ENCODE measurements around the gene POLR2C. TPM values are rescaled to one million over a fixed set of nuclear protein-coding genes. Genes with fewer than 3 reads are reported as not detected.
"Not testable (repeated sequence)": the region's sequence is repeated elsewhere in the genome, so short reads cannot be mapped to it uniquely, and the experiment has no call there.

The POLR2C gene
- total RNA-seq, 1 donor from 2014 or later, result 58.2 TPM

- no peak for DNase-seq
Observed at GRCh38 chr16:57479976-57480753, 17.7 kb downstream of the POLR2C start.

GRCh38 chr16:57480754-57481230 lies 18.3 kb downstream of the POLR2C start:
- DNase-seq, result no peak

GRCh38 chr16:57481421-57481820 lies 18.9 kb downstream of the POLR2C start:
- DNase-seq, result no peak

GRCh38 chr16:57482845-57483545 lies 20.5 kb downstream of the POLR2C start:
- DNase-seq, result no peak

- no peak for DNase-seq
Observed at GRCh38 chr16:57483725-57484514, 21.4 kb downstream of the POLR2C start.

- no peak for DNase-seq
Observed at GRCh38 chr16:57484515-57485005, 22.1 kb downstream of the POLR2C start.

GRCh38 chr16:57485091-57485915 lies 22.8 kb downstream of the POLR2C start:
- no peak for DNase-seq

- peak; percentile 87 for DNase-seq
Observed at GRCh38 chr16:57485916-57486857, 23.7 kb downstream of the POLR2C start, which contains the start of gene DOK4. Gene DOK4, minus strand, starts transcription at chr16:57486493. Its CDS starts 6,986 bp downstream, at chr16:57479507.

GRCh38 chr16:57486858-57487834 lies 24.7 kb downstream of the POLR2C start:
- no peak for DNase-seq

- no peak for DNase-seq
Observed at GRCh38 chr16:57489229-57489628, 26.8 kb downstream of the POLR2C start.

- no peak for DNase-seq
Observed at GRCh38 chr16:57493767-57494166, 31.3 kb downstream of the POLR2C start.

GRCh38 chr16:57497121-57497520 lies 34.6 kb downstream of the POLR2C start:
- no peak for DNase-seq

- DNase-seq, result no peak
Observed at GRCh38 chr16:57498031-57498430, 35.6 kb downstream of the POLR2C start.

- DNase-seq, result not testable (repeated sequence)
Observed at GRCh38 chr16:57499941-57500340, 37.5 kb downstream of the POLR2C start.

GRCh38 chr16:57500578-57501111 lies 38.2 kb downstream of the POLR2C start:
- peak; percentile 77 for DNase-seq

- DNase-seq, result no peak
Observed at GRCh38 chr16:57501492-57501891, 39.0 kb downstream of the POLR2C start.

- DNase-seq, result no peak
Observed at GRCh38 chr16:57502048-57502775, 39.7 kb downstream of the POLR2C start.

- DNase-seq, result no peak
Observed at GRCh38 chr16:57503366-57503765, 40.9 kb downstream of the POLR2C start.
